Mesendoderm (in vitro differentiated cells): ENCODE results near the gene PARG.
"Not testable (repeated sequence)": the region's sequence is repeated elsewhere in the genome, so short reads cannot be mapped to it uniquely, and the experiment has no call there.

Source experiments
- DNase-seq: peaks from one replicate; pipeline ENCODE4 v3.0.0; 2013
- H2AK5ac ChIP-seq: 2 replicates; pipeline ENCODE4 v1.6.1; 2013; ENCODE audit warnings: low read length, inconsistent platforms
- H2BK120ac ChIP-seq: 2 replicates; pipeline ENCODE4 v1.6.1; 2013; ENCODE audit warnings: low read depth, mild to moderate bottlenecking, low read length, moderate library complexity, mixed read lengths
- H2BK15ac ChIP-seq: replicated peaks from 2 replicates; pipeline ENCODE4 v1.6.1; 2013; ENCODE audit warnings: low read depth, mild to moderate bottlenecking, moderate library complexity
- H2BK5ac ChIP-seq: 2 replicates; pipeline ENCODE4 v1.6.1; 2013; ENCODE audit warnings: low read length, inconsistent platforms
- H3K18ac ChIP-seq: 2 replicates; pipeline ENCODE4 v1.6.1; 2013; ENCODE audit warnings: mild to moderate bottlenecking, low read length, mixed read lengths
- H3K23ac ChIP-seq: one replicate; pipeline ENCODE4 v1.6.1; 2013; ENCODE audit warnings: low read length
- H3K27ac ChIP-seq: 2 replicates; pipeline ENCODE4 v1.5.1; 2013; ENCODE audit warnings: low read depth, mild to moderate bottlenecking, inconsistent platforms, low read length, moderate library complexity
- H3K27me3 ChIP-seq: 2 replicates; pipeline ENCODE4 v1.6.1; 2013; ENCODE audit warnings: low read length, control low read depth, mild to moderate bottlenecking, inconsistent platforms; ENCODE audit not compliant: insufficient read depth, poor library complexity
- H3K36me3 ChIP-seq: 2 replicates; pipeline ENCODE4 v1.6.1; 2013; ENCODE audit warnings: low read length, inconsistent platforms; ENCODE audit not compliant: control insufficient read depth, insufficient read depth
- H3K4ac ChIP-seq: one replicate; pipeline ENCODE4 v1.6.1; 2013; ENCODE audit warnings: low read depth, mild to moderate bottlenecking, low read length, moderate library complexity
- H3K4me1 ChIP-seq: 2 replicates; pipeline ENCODE4 v1.6.1; 2013; ENCODE audit warnings: low read depth, low read length, inconsistent platforms; ENCODE audit not compliant: control insufficient read depth
- H3K4me2 ChIP-seq: 2 replicates; pipeline ENCODE4 v1.6.1; 2013; ENCODE audit warnings: low read length
- H3K4me3 ChIP-seq: 2 replicates; pipeline ENCODE4 v1.5.1; 2013; ENCODE audit warnings: mild to moderate bottlenecking, low read length
- H3K56ac ChIP-seq: one replicate; pipeline ENCODE4 v1.6.1; 2013; ENCODE audit warnings: low read length
- H3K79me1 ChIP-seq: 2 replicates; pipeline ENCODE4 v1.6.1; 2013; ENCODE audit warnings: low read length, inconsistent platforms
- H3K79me2 ChIP-seq: 2 replicates; pipeline ENCODE4 v1.6.1; 2013; ENCODE audit warnings: mild to moderate bottlenecking, low read length; ENCODE audit not compliant: control insufficient read depth, insufficient read depth
- H3K9ac ChIP-seq: 2 replicates; pipeline ENCODE4 v1.6.1; 2013; ENCODE audit warnings: low read length, inconsistent platforms
- H4K5ac ChIP-seq: one replicate; pipeline ENCODE4 v1.6.1; 2013; ENCODE audit warnings: low read length
- H4K8ac ChIP-seq: one replicate; pipeline ENCODE4 v1.6.1; 2013; ENCODE audit warnings: low read depth, mild to moderate bottlenecking, control low read depth, low read length, moderate library complexity
- WGBS: extraction: QIAGEN DNeasy Blood & Tissue Kit; methylation state at CpG from one replicate; pipeline ENCODE4 v1.1.7; 2013; ENCODE audit warnings: low lambda C conversion rate, missing lambda C conversion rate; ENCODE audit not compliant: insufficient coverage; ENCODE audit errors: extremely low coverage; 5-methylcytosine and 5-hydroxymethylcytosine counted together

PARG gene

GRCh38 chr10:49899999-49900398 lies 41.8 kb downstream of the PARG start:
- H2BK15ac ChIP-seq, H3K79me2 ChIP-seq, H3K9ac ChIP-seq, H3K4me2 ChIP-seq, H3K56ac ChIP-seq, H3K27me3 ChIP-seq, H4K8ac ChIP-seq, DNase-seq, H2BK5ac ChIP-seq, H3K4me1 ChIP-seq, H3K23ac ChIP-seq, H4K5ac ChIP-seq, H3K27ac ChIP-seq, H3K4ac ChIP-seq, H3K4me3 ChIP-seq, H2BK120ac ChIP-seq, H3K36me3 ChIP-seq, H3K79me1 ChIP-seq, H2AK5ac ChIP-seq, H3K18ac ChIP-seq: not testable (repeated sequence)
- WGBS: no CpG with 5 or more reads among the region's 2 CpGs

- no CpG with 5 or more reads among the region's 5 CpGs for WGBS
- not testable (repeated sequence) for H3K27me3 ChIP-seq, H2AK5ac ChIP-seq, H2BK15ac ChIP-seq, H3K4me1 ChIP-seq, H3K79me1 ChIP-seq, H3K9ac ChIP-seq, H3K4me2 ChIP-seq, H3K79me2 ChIP-seq, H3K27ac ChIP-seq, H4K8ac ChIP-seq, H3K23ac ChIP-seq, H3K4me3 ChIP-seq, H3K56ac ChIP-seq, H3K4ac ChIP-seq, DNase-seq, H4K5ac ChIP-seq, H3K18ac ChIP-seq, H3K36me3 ChIP-seq, H2BK120ac ChIP-seq, H2BK5ac ChIP-seq
These were observed 51.8 kb downstream of the PARG start for GRCh38 chr10:49890025-49890424.

GRCh38 chr10:49884739-49885331 lies 57.0 kb downstream of the PARG start:
- not testable (repeated sequence) for H2AK5ac ChIP-seq, H2BK5ac ChIP-seq, H3K56ac ChIP-seq

GRCh38 chr10:49883852-49884251 lies 58.0 kb downstream of the PARG start:
- H3K27me3 ChIP-seq, H3K4me3 ChIP-seq, H3K79me1 ChIP-seq, DNase-seq, H2AK5ac ChIP-seq, H3K4me1 ChIP-seq, H3K9ac ChIP-seq, H4K5ac ChIP-seq, H3K4ac ChIP-seq, H3K79me2 ChIP-seq, H2BK5ac ChIP-seq, H3K36me3 ChIP-seq, H4K8ac ChIP-seq, H2BK15ac ChIP-seq, H3K4me2 ChIP-seq, H3K23ac ChIP-seq, H3K18ac ChIP-seq, H3K56ac ChIP-seq, H3K27ac ChIP-seq, H2BK120ac ChIP-seq: not testable (repeated sequence)
- no CpG with 5 or more reads among the region's 3 CpGs for WGBS

More at GRCh38 chr10:49884739-49885331, 57.0 kb downstream of the PARG start:
- H3K27me3 ChIP-seq, DNase-seq, H3K4me3 ChIP-seq, H3K4me1 ChIP-seq, H2BK120ac ChIP-seq, H3K27ac ChIP-seq, H4K5ac ChIP-seq, H3K79me2 ChIP-seq, H3K4me2 ChIP-seq, H3K4ac ChIP-seq, H2BK15ac ChIP-seq, H3K36me3 ChIP-seq, H3K23ac ChIP-seq, H3K18ac ChIP-seq, H3K79me1 ChIP-seq, H3K9ac ChIP-seq, H4K8ac ChIP-seq: not testable (repeated sequence)
- WGBS: no CpG with 5 or more reads among the region's 3 CpGs

GRCh38 chr10:49882327-49882726 lies 59.5 kb downstream of the PARG start:
- not testable (repeated sequence) for H3K79me1 ChIP-seq, H2AK5ac ChIP-seq, H3K23ac ChIP-seq, H2BK120ac ChIP-seq, H3K27ac ChIP-seq, H3K36me3 ChIP-seq, H2BK5ac ChIP-seq, H3K27me3 ChIP-seq, H3K4ac ChIP-seq, H4K8ac ChIP-seq, H3K4me3 ChIP-seq, H3K4me2 ChIP-seq, H3K56ac ChIP-seq, H3K18ac ChIP-seq, H3K4me1 ChIP-seq, H4K5ac ChIP-seq, H2BK15ac ChIP-seq, H3K79me2 ChIP-seq, DNase-seq, H3K9ac ChIP-seq
- no CpG with 5 or more reads among the region's 3 CpGs for WGBS

GRCh38 chr10:49872740-49873139 lies 69.1 kb downstream of the PARG start:
- H2BK120ac ChIP-seq, H3K79me2 ChIP-seq, H3K4me2 ChIP-seq, H2BK5ac ChIP-seq, H3K9ac ChIP-seq, H3K36me3 ChIP-seq, H3K18ac ChIP-seq, H2AK5ac ChIP-seq, H3K4me1 ChIP-seq, H2BK15ac ChIP-seq, H3K4me3 ChIP-seq, H3K27ac ChIP-seq, H3K79me1 ChIP-seq, H3K56ac ChIP-seq, H4K8ac ChIP-seq, H3K27me3 ChIP-seq, H3K4ac ChIP-seq, DNase-seq, H4K5ac ChIP-seq, H3K23ac ChIP-seq: not testable (repeated sequence)
- WGBS: no CpG with 5 or more reads among the region's 3 CpGs
